Neural progenitor cell (in vitro differentiated cells): ENCODE measurements around the gene ANAPC5.

ENCODE experiments used
- CTCF ChIP-seq: fragments of 200-600 bp; sonication (generic); IDR thresholded peaks from 2 replicates; pipeline ENCODE4 v1.5.1; 2017; ENCODE audit warnings: antibody characterized with exemption, mild to moderate bottlenecking
- EZH2 ChIP-seq: fragments of 200-600 bp; sonication (generic); IDR thresholded peaks from 2 replicates; pipeline ENCODE4 v1.6.1; 2017; ENCODE audit warnings: antibody characterized with exemption, mild to moderate bottlenecking, moderate library complexity

GRCh38 chr12:121295116-121295745 lies 57.0 kb downstream of the ANAPC5 start:
- TF ChIP-seq EZH2, result no peak
- no peak for TF ChIP-seq CTCF
